IMR-90 (cell line): Measurements from ENCODE around the gene EXOC2. TPM values are rescaled to one million over a fixed set of nuclear protein-coding genes. Genes with fewer than 3 reads are reported as not detected.

ENCODE experiments used
- ATAC-seq: fragments of 200-7000 bp; cut with Tn5 transposase; 2 replicates; pipeline ENCODE4 v1.9.1; 2020; ENCODE audit warnings: low read depth, mild to moderate bottlenecking, moderate library complexity
- BruUV-seq: library from RNA; stranded (reverse); fragments of 400-500 nt; replicated peaks from 2 replicates; lab custom pipeline; 2021; lab: Mats Ljungman, UMichigan
- CTCF ChIA-PET: fragments of 300-600 bp; formaldehyde crosslinking; extraction: SDS; loops from one replicate; lab custom pipeline; 2021; ENCODE audit warnings: antibody characterized with exemption; lab: Yijun Ruan, JAX
- POLR2A ChIA-PET: fragments of 300-600 bp; sonication (Branson Sonifier 250); formaldehyde crosslinking; loops from one replicate; lab custom pipeline; 2022; ENCODE audit warnings: antibody characterized with exemption; ENCODE audit not compliant: unreplicated experiment; lab: Charles Lee
- DNase-seq: peaks from one replicate; pipeline ENCODE4 v3.0.0; 2013
- H2AFZ ChIP-seq: replicated peaks from 2 replicates; pipeline ENCODE3; 2013; ENCODE audit warnings: low read length, mild to moderate bottlenecking; ENCODE audit not compliant: poor library complexity
- H2AK5ac ChIP-seq: 2 replicates; pipeline ENCODE4 v1.6.1; 2013; ENCODE audit warnings: low read depth, low read length, inconsistent platforms
- H2AK9ac ChIP-seq: replicated peaks from 2 replicates; pipeline ENCODE3; 2013; ENCODE audit warnings: mild to moderate bottlenecking, low read depth, low read length, moderate library complexity; ENCODE audit not compliant: poor library complexity
- H2BK120ac ChIP-seq: 2 replicates; pipeline ENCODE4 v1.6.1; 2013; ENCODE audit warnings: low read depth, low read length, inconsistent platforms
- H2BK15ac ChIP-seq: 3 replicates; pipeline ENCODE4 v1.6.1; 2013; ENCODE audit warnings: low read depth, low read length, inconsistent platforms
- H2BK20ac ChIP-seq: 2 replicates; pipeline ENCODE4 v1.6.1; 2013; ENCODE audit warnings: low read depth, mild to moderate bottlenecking, inconsistent platforms, low read length, moderate library complexity
- H2BK5ac ChIP-seq: 2 replicates; pipeline ENCODE4 v1.6.1; 2013; ENCODE audit warnings: mild to moderate bottlenecking, low read depth, low read length, inconsistent platforms; ENCODE audit not compliant: poor library complexity, severe bottlenecking
- H3K14ac ChIP-seq: replicated peaks from 2 replicates; pipeline ENCODE4 v1.6.1; 2013; ENCODE audit warnings: low read depth, low read length, inconsistent platforms
- H3K18ac ChIP-seq: 2 replicates; pipeline ENCODE4 v1.6.1; 2013; ENCODE audit warnings: low read depth, low read length, control low read depth
- H3K23ac ChIP-seq: 2 replicates; pipeline ENCODE4 v1.6.1; 2013; ENCODE audit warnings: low read depth, low read length, inconsistent platforms
- H3K27ac ChIP-seq: 2 replicates; pipeline ENCODE4 v1.5.1; 2013; ENCODE audit warnings: mild to moderate bottlenecking, control low read depth, low read length; ENCODE audit not compliant: insufficient read depth
- H3K27me3 ChIP-seq: 2 replicates; pipeline ENCODE4 v1.6.1; 2013; ENCODE audit warnings: low read length; ENCODE audit not compliant: control insufficient read depth, insufficient read depth
- H3K36me3 ChIP-seq: 2 replicates; pipeline ENCODE4 v1.6.1; 2013; ENCODE audit warnings: low read length, mixed read lengths; ENCODE audit not compliant: control insufficient read depth, insufficient read depth
- H3K4ac ChIP-seq: 2 replicates; pipeline ENCODE4 v1.6.1; 2013; ENCODE audit warnings: low read depth, low read length, inconsistent platforms
- H3K4me1 ChIP-seq: 2 replicates; pipeline ENCODE4 v1.6.1; 2013; ENCODE audit warnings: low read length, mixed read lengths; ENCODE audit not compliant: control insufficient read depth, insufficient read depth
- H3K4me2 ChIP-seq: 2 replicates; pipeline ENCODE4 v1.6.1; 2013; ENCODE audit warnings: low read depth, mild to moderate bottlenecking, control low read depth, low read length, moderate library complexity
- H3K4me3 ChIP-seq: 2 replicates; pipeline ENCODE4 v1.5.1; 2013; ENCODE audit warnings: low read depth, mild to moderate bottlenecking, control low read depth, low read length, moderate library complexity; ENCODE audit not compliant: insufficient read depth
- H3K56ac ChIP-seq: 2 replicates; pipeline ENCODE4 v1.6.1; 2013; ENCODE audit warnings: low read length, inconsistent platforms; ENCODE audit not compliant: insufficient read depth; ENCODE audit errors: extremely low read depth
- H3K79me1 ChIP-seq, 2 experiments: 2 replicates each; pipeline ENCODE4 v1.6.1; 2013; ENCODE audit warnings: low read length in 2 of 2, inconsistent platforms in 1 of 2, low read depth in 1 of 2
- H3K9ac ChIP-seq: 2 replicates; pipeline ENCODE4 v1.6.1; 2013; ENCODE audit warnings: low read depth, low read length, control low read depth
- H3K9me1 ChIP-seq: 2 replicates; pipeline ENCODE4 v1.6.1; 2013; ENCODE audit warnings: low read length, inconsistent platforms; ENCODE audit not compliant: insufficient read depth
- H3K9me3 ChIP-seq: 2 replicates; pipeline ENCODE4 v1.6.1; 2013; ENCODE audit warnings: low read length; ENCODE audit not compliant: control insufficient read depth, insufficient read depth
- H4K20me1 ChIP-seq: 2 replicates; pipeline ENCODE4 v1.6.1; 2013; ENCODE audit warnings: low read length, inconsistent platforms; ENCODE audit not compliant: insufficient read depth
- H4K5ac ChIP-seq: 2 replicates; pipeline ENCODE4 v1.6.1; 2013; ENCODE audit warnings: mild to moderate bottlenecking, low read depth, low read length, control low read depth
- H4K8ac ChIP-seq, 2 experiments: 2 replicates each; pipeline ENCODE4 v1.6.1; 2013; ENCODE audit warnings: low read depth in 2 of 2, low read length in 2 of 2, control low read depth in 1 of 2, inconsistent platforms in 1 of 2
- H4K91ac ChIP-seq: 2 replicates; pipeline ENCODE4 v1.6.1; 2013; ENCODE audit warnings: low read depth, low read length, inconsistent platforms; ENCODE audit not compliant: insufficient read depth
- BHLHE40 ChIP-seq: fragments of 150-350 bp; IDR thresholded peaks from 2 replicates; pipeline ENCODE4 v1.6.1; 2016; ENCODE audit warnings: mild to moderate bottlenecking, low read depth, low read length
- CEBPB ChIP-seq: IDR thresholded peaks from 2 replicates; pipeline ENCODE4 v1.6.1; 2012; ENCODE audit warnings: low read depth, low read length, improper control_type of control experiment
- FOS ChIP-seq: fragments of 150-350 bp; IDR thresholded peaks from 2 replicates; pipeline ENCODE4 v1.6.1; 2016; ENCODE audit warnings: low read depth, low read length
- NFE2L2 ChIP-seq: fragments of 150-350 bp; IDR thresholded peaks from 2 replicates; pipeline ENCODE4 v1.6.1; 2016; ENCODE audit warnings: low read depth, mild to moderate bottlenecking, low read length
- RAD21 ChIP-seq: IDR thresholded peaks from 2 replicates; pipeline ENCODE4 v1.6.1; 2012; ENCODE audit warnings: low read length, improper control_type of control experiment
- RCOR1 ChIP-seq: IDR thresholded peaks from 2 replicates; pipeline ENCODE4 v1.6.1; 2012; ENCODE audit warnings: mild to moderate bottlenecking, low read length, improper control_type of control experiment; ENCODE audit not compliant: insufficient replicate concordance
- SMC3 ChIP-seq: fragments of 150-350 bp; IDR thresholded peaks from 2 replicates; pipeline ENCODE4 v1.6.1; 2016; ENCODE audit warnings: low read depth, mild to moderate bottlenecking, antibody characterized with exemption, low read length, moderate library complexity
- WGBS, 2 experiments: methylation state at CpG; one replicate each; pipeline versions ENCODE4 v1.1.5 to v1.1.7; 2013; ENCODE audit warnings: missing lambda C conversion rate in 2 of 2; ENCODE audit not compliant: insufficient read length in 1 of 2; ENCODE audit errors: extremely low coverage in 2 of 2; 5-methylcytosine and 5-hydroxymethylcytosine counted together
- dilution Hi-C: fragments of 300-500 bp; cut with HindIII; formaldehyde crosslinking; loops from one replicate; pipeline ENCODE4 v1.14.3; 2018; ENCODE audit warnings: low sequenced_read_pairs; ENCODE audit not compliant: unreplicated experiment
- in situ Hi-C: fragments of 300-500 bp; cut with MboI; formaldehyde crosslinking; loops from 3 replicates; pipeline ENCODE4 v1.14.3; 2019; ENCODE audit warnings: low sequenced_read_pairs, inconsistent platforms, mixed read lengths
- intact Hi-C: fragments of 100-400 bp; cut with micrococcal nuclease; formaldehyde crosslinking; loops from 2 replicates; pipeline ENCODE4 v1.10.0; 2022
- polyA plus RNA-seq, 3 experiments: library from polyadenylated mRNA; depleted of rRNA; stranded (reverse); fragments of >200 nt; gene quantifications; 2 replicates each; pipeline ENCODE4 v1.2.3, GENCODE V29; 2012; ENCODE audit warnings: low replicate concordance in 1 of 3
- total RNA-seq: library from RNA; depleted of rRNA; stranded (reverse); fragments of >200 nt; gene quantifications from 2 replicates; pipeline ENCODE4 v1.2.3, GENCODE V29; 2012
- TF ChIP-seq, protein P1 (sequence below): conservative IDR thresholded peaks from 2 replicates; pipeline ENCODE4 v1.5.1; 2012; ENCODE audit warnings: mild to moderate bottlenecking, low read depth, low read length, improper control_type of control experiment

Gene EXOC2
- total and polyA plus RNA-seq, 2 of the 4 experiments (the other 2 are of a cell fraction), result 13.1 to 37.3 TPM

DNA sequence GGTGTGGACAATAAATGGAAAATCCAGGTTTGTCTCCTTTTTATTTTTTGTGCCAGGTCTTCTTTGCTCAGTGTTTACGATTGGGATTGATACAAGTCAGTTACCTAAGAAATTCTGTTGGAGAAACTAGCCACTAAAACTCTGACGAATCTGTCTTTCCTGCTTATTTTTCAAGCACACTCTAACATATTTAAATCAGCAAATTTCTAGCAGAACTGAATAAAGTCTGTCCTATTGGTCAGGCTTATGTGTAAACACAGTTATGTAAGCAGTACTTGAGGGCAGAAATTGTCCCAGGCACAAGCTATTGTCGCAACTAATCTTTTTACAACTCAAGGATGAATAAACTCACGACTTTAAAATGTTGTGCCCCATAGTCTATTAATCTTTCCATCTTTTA lies 12.1 kb upstream of the EXOC2 start:
- H3K9ac ChIP-seq, result no peak overlapping the region
- H4K91ac ChIP-seq, result no peak overlapping the region
- BruUV-seq, result no TSS peak
- ChIA-PET CTCF (interaction anchor here (0.7 to 3.2 kb wide), 3 partner anchors 10 to 112 kb away, joined by 3 to 11 read pairs (median 5); no protein-coding TSS in a partner anchor), POLR2A (no interaction called here)
- in situ Hi-C loops, result no loop called here
- no CpG with 5 or more reads among the region's 4 CpGs for WGBS, 2 experiments
- H3K27ac ChIP-seq, result no peak overlapping the region
- H3K56ac ChIP-seq, result peak overlapping the region; percentile 16; the same call in 1 of the 2 replicates
- H2AK9ac ChIP-seq, result no peak overlapping the region
- H3K4me1 ChIP-seq, result 0 out of 2 replicates have a peak, but pooled peaks cover 1% of the 10 kb centered on the region
- H2BK20ac ChIP-seq, result no peak overlapping the region
- no peak overlapping the region for H2BK5ac ChIP-seq
- no peak overlapping the region for H3K14ac ChIP-seq
- H2BK15ac ChIP-seq, result no peak overlapping the region
- no peaks in the 10 kb centered on the region for H4K20me1 ChIP-seq
- intact Hi-C loops, result no loop called here
- ATAC-seq (no peak), DNase-seq (no peak)
- H3K4ac ChIP-seq, result no peak overlapping the region
- H3K9me1 ChIP-seq, result peaks cover 6% of the 10 kb centered on the region
- H2BK120ac ChIP-seq, result no peak overlapping the region
- no peak overlapping the region for H2AK5ac ChIP-seq
- no peak overlapping the region for H3K23ac ChIP-seq
- 0 out of 4 replicates have a peak, but pooled peaks cover 0 to 4% of the 10 kb centered on the region in 2 experiments for H3K79me1 ChIP-seq
- H4K5ac ChIP-seq, result no peak overlapping the region
- H3K18ac ChIP-seq, result no peak overlapping the region
- H3K36me3 ChIP-seq, result no peaks in the 10 kb centered on the region
- dilution Hi-C loops, result no loop called here
- H3K9me3 ChIP-seq, result no peaks in the 10 kb centered on the region
- TF ChIP-seq RAD21 (no peak), FOS (no peak), RCOR1 (no peak), BHLHE40 (no peak), SMC3 (no peak), CEBPB (no peak), NFE2L2 (no peak)
- TF ChIP-seq, protein P1, sequence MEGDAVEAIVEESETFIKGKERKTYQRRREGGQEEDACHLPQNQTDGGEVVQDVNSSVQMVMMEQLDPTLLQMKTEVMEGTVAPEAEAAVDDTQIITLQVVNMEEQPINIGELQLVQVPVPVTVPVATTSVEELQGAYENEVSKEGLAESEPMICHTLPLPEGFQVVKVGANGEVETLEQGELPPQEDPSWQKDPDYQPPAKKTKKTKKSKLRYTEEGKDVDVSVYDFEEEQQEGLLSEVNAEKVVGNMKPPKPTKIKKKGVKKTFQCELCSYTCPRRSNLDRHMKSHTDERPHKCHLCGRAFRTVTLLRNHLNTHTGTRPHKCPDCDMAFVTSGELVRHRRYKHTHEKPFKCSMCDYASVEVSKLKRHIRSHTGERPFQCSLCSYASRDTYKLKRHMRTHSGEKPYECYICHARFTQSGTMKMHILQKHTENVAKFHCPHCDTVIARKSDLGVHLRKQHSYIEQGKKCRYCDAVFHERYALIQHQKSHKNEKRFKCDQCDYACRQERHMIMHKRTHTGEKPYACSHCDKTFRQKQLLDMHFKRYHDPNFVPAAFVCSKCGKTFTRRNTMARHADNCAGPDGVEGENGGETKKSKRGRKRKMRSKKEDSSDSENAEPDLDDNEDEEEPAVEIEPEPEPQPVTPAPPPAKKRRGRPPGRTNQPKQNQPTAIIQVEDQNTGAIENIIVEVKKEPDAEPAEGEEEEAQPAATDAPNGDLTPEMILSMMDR, result no peak
- H2AFZ ChIP-seq, result no peak overlapping the region
- no peak overlapping the region for H3K4me3 ChIP-seq
- H3K27me3 ChIP-seq, result no peaks in the 10 kb centered on the region; the same call in 1 of the 2 replicates
- no peak overlapping the region for H3K4me2 ChIP-seq
- H4K8ac ChIP-seq, result no peak overlapping the region
